ENCODE data around the gene TMEM38A.

GRCh38 chr19:16688084-16688483 is 27.1 kb downstream of the TMEM38A start:
- TF ChIP-seq CTCF (IDR thresholded peaks at IDR 0.05) (no peak), EZH2 (IDR thresholded peaks at IDR 0.05) (no peak)
